ENCODE data around the gene PSMD5. TPM values are rescaled to one million over a fixed set of nuclear protein-coding genes. Genes with fewer than 3 reads are reported as not detected.

Gene PSMD5
- total and polyA plus RNA-seq, 11 donors = 4.8 to 17.9 (median 13.4) TPM

DNA sequence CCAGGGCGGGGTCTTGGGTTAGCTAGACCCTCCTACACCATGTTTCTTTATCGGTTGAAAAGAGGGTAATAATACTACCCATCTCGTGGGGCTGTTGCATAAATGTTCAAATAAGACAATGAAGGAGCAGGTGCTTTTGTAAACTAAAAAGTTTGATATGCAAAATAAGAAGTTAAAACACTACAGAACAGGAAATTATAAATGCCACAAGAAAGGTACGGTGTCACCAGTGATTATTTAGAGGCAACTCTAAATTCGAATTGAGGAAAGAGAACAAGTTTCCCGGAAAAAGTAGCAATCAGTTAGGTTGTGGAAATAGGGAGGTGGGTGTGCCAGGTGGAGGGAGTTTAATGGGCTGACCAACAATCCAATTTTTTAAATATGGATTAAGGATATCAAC lies 36.7 kb upstream of the PSMD5 start:
- no peak for TF ChIP-seq POLR2A (IDR thresholded peaks at IDR 0.05)
- TF ChIP-seq, protein P1, sequence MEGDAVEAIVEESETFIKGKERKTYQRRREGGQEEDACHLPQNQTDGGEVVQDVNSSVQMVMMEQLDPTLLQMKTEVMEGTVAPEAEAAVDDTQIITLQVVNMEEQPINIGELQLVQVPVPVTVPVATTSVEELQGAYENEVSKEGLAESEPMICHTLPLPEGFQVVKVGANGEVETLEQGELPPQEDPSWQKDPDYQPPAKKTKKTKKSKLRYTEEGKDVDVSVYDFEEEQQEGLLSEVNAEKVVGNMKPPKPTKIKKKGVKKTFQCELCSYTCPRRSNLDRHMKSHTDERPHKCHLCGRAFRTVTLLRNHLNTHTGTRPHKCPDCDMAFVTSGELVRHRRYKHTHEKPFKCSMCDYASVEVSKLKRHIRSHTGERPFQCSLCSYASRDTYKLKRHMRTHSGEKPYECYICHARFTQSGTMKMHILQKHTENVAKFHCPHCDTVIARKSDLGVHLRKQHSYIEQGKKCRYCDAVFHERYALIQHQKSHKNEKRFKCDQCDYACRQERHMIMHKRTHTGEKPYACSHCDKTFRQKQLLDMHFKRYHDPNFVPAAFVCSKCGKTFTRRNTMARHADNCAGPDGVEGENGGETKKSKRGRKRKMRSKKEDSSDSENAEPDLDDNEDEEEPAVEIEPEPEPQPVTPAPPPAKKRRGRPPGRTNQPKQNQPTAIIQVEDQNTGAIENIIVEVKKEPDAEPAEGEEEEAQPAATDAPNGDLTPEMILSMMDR (IDR thresholded peaks at IDR 0.05) = no peak
- Histone ChIP-seq H3K4me1 (peaks cover 0 to 20% (median 6%) of the 10 kb centered on the region in 12 donors), H3K27me3 (no peaks in the 10 kb centered on the region), H3K4me3 (no peak overlapping the region), H3K9me3 (no peaks in the 10 kb centered on the region), H3K36me3 (peaks cover 0 to 1% (median 0%) of the 10 kb centered on the region in 9 donors), H3K27ac (peak overlapping the region in 1 of 12 donors; percentile 97)
- no peak for ATAC-seq
- intact Hi-C loops (cut with DNase I) = loop anchor here in 7 of 10 donors (5.0 to 10.0 kb wide), 6 partner anchors 37 to 185 kb away; partner anchors contain the start of genes TRAF1 (in 2 of the 7), MEGF9 (in 1 of the 7) and PSMD5 (in 1 of the 7)
- 81 to 88% (median 85%) methylated on average over 6 of the region's 6 CpGs for WGBS, 4 donors
- DNase-seq = no peak

GRCh38 chr9:120878188-120879130 lies 35.7 kb upstream of the PSMD5 start:
- intact Hi-C loops (cut with DNase I) = loop anchor here in 7 of 10 donors (5.0 to 10.0 kb wide), 6 partner anchors 36 to 186 kb away; partner anchors contain the start of genes TRAF1 (in 2 of the 7), MEGF9 (in 1 of the 7) and PSMD5 (in 1 of the 7)
- Histone ChIP-seq H3K27me3 (no peaks in the 10 kb centered on the region), H3K4me3 (peak overlapping the region in 4 of 12 donors; percentile 75 to 86 (median 82)), H3K9me3 (no peaks in the 10 kb centered on the region), H3K27ac (peak overlapping the region in 2 of 12 donors; percentile 97), H3K36me3 (peaks cover 0 to 10% (median 0%) of the 10 kb centered on the region in 9 donors), H3K4me1 (peaks cover 0 to 20% (median 6%) of the 10 kb centered on the region in 12 donors)
- TF ChIP-seq POLR2A (IDR thresholded peaks at IDR 0.05) = no peak
- TF ChIP-seq, protein P1 (IDR thresholded peaks at IDR 0.05) = no peak
- ATAC-seq (no peak), DNase-seq (no peak)
- 77 to 85% (median 84%) methylated on average over 8 of the region's 8 CpGs for WGBS, 4 donors

GRCh38 chr9:120877276-120878034 lies 34.7 kb upstream of the PSMD5 start:
- H3K4me3 ChIP-seq = peak overlapping the region; percentile 35 to 86 (median 75)
- WGBS, 4 donors = 2 to 5% (median 3%) methylated on average over 27 to 63 of the region's 63 CpGs
- intact Hi-C loops (cut with DNase I) = loop anchor here (2.0 to 10.0 kb wide), 7 partner anchors 35 to 187 kb away; partner anchors contain the start of genes TRAF1 (in 2 of the 10), MEGF9 (in 1 of the 10) and PSMD5 (in 1 of the 10)
- TF ChIP-seq POLR2A (IDR thresholded peaks at IDR 0.05) = no peak
- TF ChIP-seq, protein P1 (IDR thresholded peaks at IDR 0.05) = peak in 5 of 12 donors; percentile 5 to 33 (median 13)
- no peaks in the 10 kb centered on the region for H3K27me3 ChIP-seq
- H3K9me3 ChIP-seq = no peaks in the 10 kb centered on the region
- peak in 3 of 4 donors; percentile 36 to 54 (median 52) for ATAC-seq
- peaks cover 0 to 18% (median 0%) of the 10 kb centered on the region in 9 donors for H3K36me3 ChIP-seq
- DNase-seq = peak; percentile 51 to 88 (median 73)
- peaks cover 0 to 20% (median 6%) of the 10 kb centered on the region in 12 donors for H3K4me1 ChIP-seq
- H3K27ac ChIP-seq = peak overlapping the region; percentile 82 to 97 (median 92)

Measured in heart left ventricle (tissue), 16 donors.